Measurements from ENCODE around the gene SSBP3.
A peak's percentile ranks its signal among the peaks of the same experiment; 100 is the strongest.
"Not testable (repeated sequence)": the region's sequence is repeated elsewhere in the genome, so short reads cannot be mapped to it uniquely, and the experiment has no call there.

The SSBP3 gene

DNA sequence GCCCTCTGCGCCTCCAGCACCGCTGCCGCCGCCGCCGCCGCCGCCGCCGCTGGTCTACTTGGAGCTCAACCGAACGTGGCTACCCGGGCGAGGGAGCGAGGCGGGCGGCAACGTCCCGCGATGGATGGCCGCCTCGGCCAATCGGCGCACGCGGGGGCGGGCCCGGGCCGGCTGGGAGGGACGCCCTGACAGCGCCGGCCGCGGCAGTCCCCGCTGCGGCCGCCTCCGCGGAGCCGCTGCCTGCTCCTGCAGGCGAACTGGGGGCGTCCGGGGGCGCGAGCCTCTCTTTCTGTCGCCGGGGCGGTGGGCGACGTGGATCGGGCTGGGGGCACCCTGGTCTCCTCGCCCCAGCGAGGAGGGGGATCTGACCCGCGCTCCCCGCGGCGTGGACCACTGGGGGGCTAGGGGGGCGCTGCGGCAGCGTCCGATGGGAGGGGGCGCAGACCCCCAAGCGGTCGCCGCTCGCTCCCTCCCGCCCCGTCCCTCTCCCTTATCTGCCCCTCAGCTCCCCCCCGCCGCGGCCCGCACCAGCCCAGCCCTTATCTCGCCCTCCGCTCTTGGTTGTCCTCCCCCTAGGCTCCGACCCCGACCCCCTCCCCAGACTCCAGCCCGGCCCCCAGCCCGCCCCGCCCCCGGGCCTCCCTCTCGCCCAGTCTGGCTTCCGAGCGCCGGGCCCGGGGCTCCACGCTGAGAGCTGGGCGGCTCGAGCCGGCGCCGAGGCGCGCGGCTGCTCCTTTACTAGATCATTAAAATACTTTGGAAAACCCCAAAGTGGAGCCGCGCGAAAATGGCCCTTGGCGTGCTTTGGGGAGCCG, at the start of gene SSBP3:
Gene SSBP3, minus strand, starts transcription at position 56 of the 815 bp plus-strand sequence.
- TF ChIP-seq, protein P1, sequence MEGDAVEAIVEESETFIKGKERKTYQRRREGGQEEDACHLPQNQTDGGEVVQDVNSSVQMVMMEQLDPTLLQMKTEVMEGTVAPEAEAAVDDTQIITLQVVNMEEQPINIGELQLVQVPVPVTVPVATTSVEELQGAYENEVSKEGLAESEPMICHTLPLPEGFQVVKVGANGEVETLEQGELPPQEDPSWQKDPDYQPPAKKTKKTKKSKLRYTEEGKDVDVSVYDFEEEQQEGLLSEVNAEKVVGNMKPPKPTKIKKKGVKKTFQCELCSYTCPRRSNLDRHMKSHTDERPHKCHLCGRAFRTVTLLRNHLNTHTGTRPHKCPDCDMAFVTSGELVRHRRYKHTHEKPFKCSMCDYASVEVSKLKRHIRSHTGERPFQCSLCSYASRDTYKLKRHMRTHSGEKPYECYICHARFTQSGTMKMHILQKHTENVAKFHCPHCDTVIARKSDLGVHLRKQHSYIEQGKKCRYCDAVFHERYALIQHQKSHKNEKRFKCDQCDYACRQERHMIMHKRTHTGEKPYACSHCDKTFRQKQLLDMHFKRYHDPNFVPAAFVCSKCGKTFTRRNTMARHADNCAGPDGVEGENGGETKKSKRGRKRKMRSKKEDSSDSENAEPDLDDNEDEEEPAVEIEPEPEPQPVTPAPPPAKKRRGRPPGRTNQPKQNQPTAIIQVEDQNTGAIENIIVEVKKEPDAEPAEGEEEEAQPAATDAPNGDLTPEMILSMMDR (IDR thresholded peaks at IDR 0.05): no peak
- Histone ChIP-seq H2AFZ (peak within 1 kb of the TSS; percentile 78), H3K9ac (no peak within 1 kb of the TSS), H3K27me3 (ENCODE audit: control insufficient read depth, insufficient read depth, low read length) (no peaks in the 10 kb centered on the region), H3K4me1 (peaks cover 7% of the 10 kb centered on the region), H3K9me3 (ENCODE audit: control insufficient read depth, low read length) (no peaks in the 10 kb centered on the region), H3K36me3 (ENCODE audit: control insufficient read depth, insufficient read depth, low read length) (no peaks in the 10 kb centered on the region), H3K4me2 (ENCODE audit: low read length) (peak within 1 kb of the TSS; percentile 95), H3K27ac (peak within 1 kb of the TSS; percentile 58), H3K4me3 (ENCODE audit: low read depth, low read length) (peak within 1 kb of the TSS; percentile 79), H3K79me2 (no peaks in the 10 kb centered on the region)

DNA sequence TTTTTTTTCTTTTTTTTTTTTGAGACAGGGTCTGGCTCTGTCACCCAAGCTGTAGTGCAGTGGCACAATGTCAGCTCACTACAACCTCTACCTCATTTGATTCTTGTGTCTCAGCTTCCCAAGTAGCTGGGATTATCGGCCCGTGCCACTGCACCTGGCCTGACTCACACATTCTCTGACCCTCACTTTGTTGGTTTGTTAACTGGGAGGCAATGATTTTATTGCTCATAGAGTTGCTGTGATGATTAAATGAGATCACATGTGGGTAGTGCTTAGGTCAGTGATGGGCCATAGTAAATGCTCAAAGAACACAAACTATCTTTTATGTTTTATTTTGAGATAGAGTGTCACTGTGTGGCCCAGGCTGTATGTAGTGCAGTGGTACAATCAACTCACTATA, 47.3 kb upstream of the SSBP3 start:
- H3K4me1 ChIP-seq: no peaks in the 10 kb centered on the region
- TF ChIP-seq, protein P1 (IDR thresholded peaks at IDR 0.05): no peak
- no peaks in the 10 kb centered on the region for H3K9me3 ChIP-seq (ENCODE audit: control insufficient read depth, low read length)

DNA sequence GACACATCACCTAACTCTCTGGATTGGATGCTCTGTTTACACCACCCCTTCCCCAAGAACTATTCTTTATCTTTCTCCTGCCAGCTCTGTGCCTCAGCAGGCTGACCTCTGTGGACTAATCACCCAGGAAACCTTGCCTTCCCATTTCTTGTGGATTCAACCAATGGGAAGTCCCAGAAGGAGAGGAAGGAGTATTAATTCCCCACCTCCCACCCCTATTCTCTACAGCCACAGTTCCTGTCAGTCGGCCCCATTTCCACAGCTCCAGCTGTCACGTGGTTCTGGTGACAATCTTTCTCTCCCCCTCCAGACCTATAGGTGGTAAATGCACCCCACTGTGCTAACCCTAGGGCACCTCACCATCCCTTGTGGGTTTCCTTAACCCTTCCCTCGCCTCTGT, 46.8 kb upstream of the SSBP3 start:
- Histone ChIP-seq H3K27me3 (ENCODE audit: control insufficient read depth, insufficient read depth, low read length) (no peaks in the 10 kb centered on the region), H2AFZ (no peak overlapping the region), H3K4me3 (ENCODE audit: low read depth, low read length) (no peak overlapping the region), H3K36me3 (ENCODE audit: control insufficient read depth, insufficient read depth, low read length) (no peaks in the 10 kb centered on the region), H3K79me2 (no peaks in the 10 kb centered on the region), H3K27ac (no peak overlapping the region), H3K4me2 (ENCODE audit: low read length) (no peak overlapping the region), H3K9me3 (ENCODE audit: control insufficient read depth, low read length) (no peaks in the 10 kb centered on the region), H3K4me1 (no peaks in the 10 kb centered on the region), H3K9ac (no peak overlapping the region)
- TF ChIP-seq, protein P1 (IDR thresholded peaks at IDR 0.05): no peak

More for the DNA sequence above, 47.3 kb upstream of the SSBP3 start:
- Histone ChIP-seq H3K79me2 (no peaks in the 10 kb centered on the region), H3K4me3 (ENCODE audit: low read depth, low read length) (no peak overlapping the region), H3K9ac (no peak overlapping the region), H2AFZ (no peak overlapping the region), H3K36me3 (ENCODE audit: control insufficient read depth, insufficient read depth, low read length) (no peaks in the 10 kb centered on the region), H3K27ac (no peak overlapping the region), H3K4me2 (ENCODE audit: low read length) (no peak overlapping the region), H3K27me3 (ENCODE audit: control insufficient read depth, insufficient read depth, low read length) (no peaks in the 10 kb centered on the region)

DNA sequence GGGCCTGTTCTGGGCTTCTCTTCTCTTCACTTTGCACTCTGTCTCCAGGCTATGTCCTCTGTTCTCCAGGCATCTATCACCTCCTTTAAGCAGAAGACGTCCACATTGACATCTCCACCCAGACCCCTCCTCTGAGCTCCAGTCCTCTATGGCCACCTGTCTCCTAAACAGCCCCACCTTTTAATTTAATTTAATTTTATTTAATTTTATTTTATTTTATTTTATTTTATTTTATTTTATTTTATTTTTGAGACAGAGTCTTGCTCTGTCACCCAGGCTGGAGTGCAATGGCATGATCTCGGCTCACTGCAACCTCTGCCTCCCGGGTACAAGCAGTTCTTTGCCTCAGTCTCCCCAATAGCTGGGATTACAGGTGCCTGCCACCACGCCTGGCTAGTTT, 43.2 kb upstream of the SSBP3 start:
- not testable (repeated sequence) for H2AFZ ChIP-seq; H3K27me3 ChIP-seq (ENCODE audit: control insufficient read depth, insufficient read depth, low read length); H3K36me3 ChIP-seq (ENCODE audit: control insufficient read depth, insufficient read depth, low read length); H3K79me2 ChIP-seq; H3K27ac ChIP-seq; H3K9ac ChIP-seq; H3K4me3 ChIP-seq (ENCODE audit: low read depth, low read length); H3K9me3 ChIP-seq (ENCODE audit: control insufficient read depth, low read length); H3K4me1 ChIP-seq; H3K4me2 ChIP-seq (ENCODE audit: low read length)

DNA sequence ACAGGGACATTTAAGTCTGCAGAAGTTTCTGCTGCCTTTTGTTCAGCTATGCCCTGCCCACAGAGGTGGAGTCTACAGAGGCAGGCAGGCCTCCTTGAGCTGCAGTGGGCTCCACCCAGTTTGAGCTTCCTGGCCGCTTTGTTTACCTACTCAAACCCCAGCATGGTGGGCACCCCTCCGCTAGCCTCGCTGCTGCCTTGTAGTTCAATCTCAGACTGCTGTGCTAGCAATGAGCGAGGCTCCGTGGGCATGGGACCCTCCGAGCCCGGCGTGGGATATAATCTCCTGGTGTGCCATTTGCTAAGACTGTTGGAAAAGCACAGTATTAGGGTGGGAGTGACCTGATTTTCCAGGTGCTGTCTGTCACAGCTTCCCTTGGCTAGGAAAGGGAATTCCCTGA, 42.6 kb upstream of the SSBP3 start:
- H3K4me3 ChIP-seq (ENCODE audit: low read depth, low read length); H3K9ac ChIP-seq; H3K9me3 ChIP-seq (ENCODE audit: control insufficient read depth, low read length); H3K27me3 ChIP-seq (ENCODE audit: control insufficient read depth, insufficient read depth, low read length); H3K36me3 ChIP-seq (ENCODE audit: control insufficient read depth, insufficient read depth, low read length); H2AFZ ChIP-seq; H3K4me2 ChIP-seq (ENCODE audit: low read length); H3K4me1 ChIP-seq; H3K79me2 ChIP-seq; H3K27ac ChIP-seq: not testable (repeated sequence)

DNA sequence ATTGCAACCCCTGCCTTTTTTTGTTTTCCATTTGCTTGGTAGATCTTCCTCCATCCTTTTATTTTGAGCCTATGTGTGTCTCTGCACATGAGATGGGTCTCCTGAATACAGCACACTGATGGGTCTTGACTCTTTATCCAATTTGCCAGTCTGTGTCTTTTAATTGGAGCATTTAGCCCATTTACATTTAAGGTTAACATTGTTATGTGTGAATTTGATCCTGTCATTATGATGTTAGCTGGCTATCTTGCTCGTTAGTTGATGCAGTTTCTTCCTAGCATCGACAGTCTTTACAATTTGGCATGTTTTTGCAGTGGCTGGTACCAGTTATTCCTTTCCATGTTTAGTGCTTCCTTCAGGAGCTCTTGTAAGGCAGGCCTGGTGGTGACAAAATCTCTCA, 40.9 kb upstream of the SSBP3 start:
- H3K36me3 ChIP-seq (ENCODE audit: control insufficient read depth, insufficient read depth, low read length); H3K9ac ChIP-seq; H3K4me3 ChIP-seq (ENCODE audit: low read depth, low read length); H3K27ac ChIP-seq; H3K9me3 ChIP-seq (ENCODE audit: control insufficient read depth, low read length); H2AFZ ChIP-seq; H3K27me3 ChIP-seq (ENCODE audit: control insufficient read depth, insufficient read depth, low read length); H3K79me2 ChIP-seq; H3K4me2 ChIP-seq (ENCODE audit: low read length); H3K4me1 ChIP-seq: not testable (repeated sequence)

Data from parathyroid adenoma (tissue), 2 donors.